Neural progenitor cell (in vitro differentiated cells): ENCODE measurements around the gene ZFP1.

Source experiments
- CTCF ChIP-seq: fragments of 200-600 bp; sonication (generic); IDR thresholded peaks from 2 replicates; pipeline ENCODE4 v1.5.1; 2017; ENCODE audit warnings: antibody characterized with exemption, mild to moderate bottlenecking
- EZH2 ChIP-seq: fragments of 200-600 bp; sonication (generic); IDR thresholded peaks from 2 replicates; pipeline ENCODE4 v1.6.1; 2017; ENCODE audit warnings: antibody characterized with exemption, mild to moderate bottlenecking, moderate library complexity

GRCh38 chr16:75116081-75116910, 32.0 kb upstream of the ZFP1 start, which contains the start of gene LDHD:
- TF ChIP-seq CTCF (no peak), EZH2 (no peak)
